H1 (cell line): ENCODE measurements around the gene MRM2. TPM values are rescaled to one million over a fixed set of nuclear protein-coding genes. Genes with fewer than 3 reads are reported as not detected.

Experiments used
- polyA plus RNA-seq, 7 experiments: library from polyadenylated mRNA; depleted of rRNA in 3 of 7; stranded (reverse) in 5 of 7; unstranded in 2 of 7; fragments of >200 nt in 5 of 7; fragments of 200-250 nt in 2 of 7; gene quantifications; 1 replicate in 5 of 7; 2 replicates in 1 of 7; 4 replicates in 1 of 7; pipeline versions ENCODE4 v1.2.1 to v1.2.3, GENCODE V29; 2011 to 2013; ENCODE audit warnings: missing spikeins in 2 of 7, mixed read lengths in 2 of 7
- total RNA-seq: library from RNA; stranded (reverse); fragmentation: NEBNext Ultra II Directional; extraction: Animal tissue kit (Norgen Biotek cat#: 25700); gene quantifications from 2 replicates; pipeline ENCODE4 v1.2.1, GENCODE V29; 2021
- TF ChIP-seq, protein P1 (sequence below): fragments of 300-600 bp; sonication (generic); IDR thresholded peaks from 2 replicates; pipeline ENCODE4 v1.7.1; 2012; ENCODE audit warnings: low read length, moderate library complexity, mild to moderate bottlenecking, inconsistent platforms; ENCODE audit not compliant: insufficient replicate concordance

Gene MRM2
- total and polyA plus RNA-seq, 2 of the 8 experiments (the other 6 are each of a cell fraction or from before 2014, with no cell fraction given), result 17.2 to 38.6 TPM

DNA sequence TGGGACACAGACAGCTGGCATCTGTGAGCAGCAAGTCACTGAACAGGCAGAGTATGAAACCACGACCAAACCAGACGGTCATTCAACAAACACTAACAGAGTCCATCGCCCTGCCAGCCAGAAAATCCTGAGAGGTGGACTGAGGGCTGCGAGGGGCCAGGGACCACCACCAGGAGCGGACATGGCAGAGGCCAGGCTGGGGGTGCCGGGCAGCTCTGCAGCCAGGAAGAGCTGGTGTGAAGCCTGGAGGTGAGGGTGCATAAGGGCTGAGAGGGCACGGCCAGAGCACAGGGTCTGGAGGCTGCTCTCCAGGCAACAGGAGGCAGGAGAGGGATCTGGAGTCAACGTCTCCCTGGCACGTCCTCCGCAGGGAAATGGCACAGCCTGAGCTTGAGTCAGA, 24.8 kb downstream of the MRM2 start (continued):
- TF ChIP-seq, protein P1, sequence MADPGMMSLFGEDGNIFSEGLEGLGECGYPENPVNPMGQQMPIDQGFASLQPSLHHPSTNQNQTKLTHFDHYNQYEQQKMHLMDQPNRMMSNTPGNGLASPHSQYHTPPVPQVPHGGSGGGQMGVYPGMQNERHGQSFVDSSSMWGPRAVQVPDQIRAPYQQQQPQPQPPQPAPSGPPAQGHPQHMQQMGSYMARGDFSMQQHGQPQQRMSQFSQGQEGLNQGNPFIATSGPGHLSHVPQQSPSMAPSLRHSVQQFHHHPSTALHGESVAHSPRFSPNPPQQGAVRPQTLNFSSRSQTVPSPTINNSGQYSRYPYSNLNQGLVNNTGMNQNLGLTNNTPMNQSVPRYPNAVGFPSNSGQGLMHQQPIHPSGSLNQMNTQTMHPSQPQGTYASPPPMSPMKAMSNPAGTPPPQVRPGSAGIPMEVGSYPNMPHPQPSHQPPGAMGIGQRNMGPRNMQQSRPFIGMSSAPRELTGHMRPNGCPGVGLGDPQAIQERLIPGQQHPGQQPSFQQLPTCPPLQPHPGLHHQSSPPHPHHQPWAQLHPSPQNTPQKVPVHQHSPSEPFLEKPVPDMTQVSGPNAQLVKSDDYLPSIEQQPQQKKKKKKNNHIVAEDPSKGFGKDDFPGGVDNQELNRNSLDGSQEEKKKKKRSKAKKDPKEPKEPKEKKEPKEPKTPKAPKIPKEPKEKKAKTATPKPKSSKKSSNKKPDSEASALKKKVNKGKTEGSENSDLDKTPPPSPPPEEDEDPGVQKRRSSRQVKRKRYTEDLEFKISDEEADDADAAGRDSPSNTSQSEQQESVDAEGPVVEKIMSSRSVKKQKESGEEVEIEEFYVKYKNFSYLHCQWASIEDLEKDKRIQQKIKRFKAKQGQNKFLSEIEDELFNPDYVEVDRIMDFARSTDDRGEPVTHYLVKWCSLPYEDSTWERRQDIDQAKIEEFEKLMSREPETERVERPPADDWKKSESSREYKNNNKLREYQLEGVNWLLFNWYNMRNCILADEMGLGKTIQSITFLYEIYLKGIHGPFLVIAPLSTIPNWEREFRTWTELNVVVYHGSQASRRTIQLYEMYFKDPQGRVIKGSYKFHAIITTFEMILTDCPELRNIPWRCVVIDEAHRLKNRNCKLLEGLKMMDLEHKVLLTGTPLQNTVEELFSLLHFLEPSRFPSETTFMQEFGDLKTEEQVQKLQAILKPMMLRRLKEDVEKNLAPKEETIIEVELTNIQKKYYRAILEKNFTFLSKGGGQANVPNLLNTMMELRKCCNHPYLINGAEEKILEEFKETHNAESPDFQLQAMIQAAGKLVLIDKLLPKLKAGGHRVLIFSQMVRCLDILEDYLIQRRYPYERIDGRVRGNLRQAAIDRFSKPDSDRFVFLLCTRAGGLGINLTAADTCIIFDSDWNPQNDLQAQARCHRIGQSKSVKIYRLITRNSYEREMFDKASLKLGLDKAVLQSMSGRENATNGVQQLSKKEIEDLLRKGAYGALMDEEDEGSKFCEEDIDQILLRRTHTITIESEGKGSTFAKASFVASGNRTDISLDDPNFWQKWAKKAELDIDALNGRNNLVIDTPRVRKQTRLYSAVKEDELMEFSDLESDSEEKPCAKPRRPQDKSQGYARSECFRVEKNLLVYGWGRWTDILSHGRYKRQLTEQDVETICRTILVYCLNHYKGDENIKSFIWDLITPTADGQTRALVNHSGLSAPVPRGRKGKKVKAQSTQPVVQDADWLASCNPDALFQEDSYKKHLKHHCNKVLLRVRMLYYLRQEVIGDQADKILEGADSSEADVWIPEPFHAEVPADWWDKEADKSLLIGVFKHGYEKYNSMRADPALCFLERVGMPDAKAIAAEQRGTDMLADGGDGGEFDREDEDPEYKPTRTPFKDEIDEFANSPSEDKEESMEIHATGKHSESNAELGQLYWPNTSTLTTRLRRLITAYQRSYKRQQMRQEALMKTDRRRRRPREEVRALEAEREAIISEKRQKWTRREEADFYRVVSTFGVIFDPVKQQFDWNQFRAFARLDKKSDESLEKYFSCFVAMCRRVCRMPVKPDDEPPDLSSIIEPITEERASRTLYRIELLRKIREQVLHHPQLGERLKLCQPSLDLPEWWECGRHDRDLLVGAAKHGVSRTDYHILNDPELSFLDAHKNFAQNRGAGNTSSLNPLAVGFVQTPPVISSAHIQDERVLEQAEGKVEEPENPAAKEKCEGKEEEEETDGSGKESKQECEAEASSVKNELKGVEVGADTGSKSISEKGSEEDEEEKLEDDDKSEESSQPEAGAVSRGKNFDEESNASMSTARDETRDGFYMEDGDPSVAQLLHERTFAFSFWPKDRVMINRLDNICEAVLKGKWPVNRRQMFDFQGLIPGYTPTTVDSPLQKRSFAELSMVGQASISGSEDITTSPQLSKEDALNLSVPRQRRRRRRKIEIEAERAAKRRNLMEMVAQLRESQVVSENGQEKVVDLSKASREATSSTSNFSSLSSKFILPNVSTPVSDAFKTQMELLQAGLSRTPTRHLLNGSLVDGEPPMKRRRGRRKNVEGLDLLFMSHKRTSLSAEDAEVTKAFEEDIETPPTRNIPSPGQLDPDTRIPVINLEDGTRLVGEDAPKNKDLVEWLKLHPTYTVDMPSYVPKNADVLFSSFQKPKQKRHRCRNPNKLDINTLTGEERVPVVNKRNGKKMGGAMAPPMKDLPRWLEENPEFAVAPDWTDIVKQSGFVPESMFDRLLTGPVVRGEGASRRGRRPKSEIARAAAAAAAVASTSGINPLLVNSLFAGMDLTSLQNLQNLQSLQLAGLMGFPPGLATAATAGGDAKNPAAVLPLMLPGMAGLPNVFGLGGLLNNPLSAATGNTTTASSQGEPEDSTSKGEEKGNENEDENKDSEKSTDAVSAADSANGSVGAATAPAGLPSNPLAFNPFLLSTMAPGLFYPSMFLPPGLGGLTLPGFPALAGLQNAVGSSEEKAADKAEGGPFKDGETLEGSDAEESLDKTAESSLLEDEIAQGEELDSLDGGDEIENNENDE, result no peak
- TF ChIP-seq, all 59 proteins: peak for 0
